K562 treated with DMSO at 1 percent for 24 hours (cell line): ENCODE measurements around the gene PSTK. TPM values are rescaled to one million over a fixed set of nuclear protein-coding genes. Genes with fewer than 3 reads are reported as not detected.

Experiments used
- total RNA-seq: library from RNA; unstranded; fragments of 300-600 nt; gene quantifications from 2 replicates; pipeline ENCODE4 v1.2.3, GENCODE V29; 2022; ENCODE audit warnings: low read depth; ENCODE audit not compliant: insufficient read depth

The PSTK gene
- total RNA-seq, result 8.4 and 10.3 TPM in 2 replicates

GRCh38 chr10:122980209-122981065 is at the start of gene PSTK:
Gene PSTK (plus strand): TSS chr10:122980401. CDS start chr10:122980480, 79 bp downstream.

GRCh38 chr10:122953902-122954730 is 26.1 kb upstream of the PSTK start, which contains the start of gene C10orf88:
Gene C10orf88 (minus strand): TSS chr10:122954227. CDS start chr10:122954178, 49 bp downstream.

GRCh38 chr10:123008355-123009104 is 28.3 kb downstream of the PSTK start, which contains the start of the genes ACADSB and IKZF5:
Gene ACADSB (plus strand): TSS chr10:123009006. CDS start chr10:123009030, 24 bp downstream.
Gene IKZF5 (minus strand): TSS chr10:123008795. CDS start chr10:122998625, 10,170 bp downstream.

Other genes starting within 250 kb of the PSTK start
- gene CUZD1, start 134.5 kb upstream of the PSTK start, total RNA-seq, result 0.28 and 0.66 TPM in 2 replicates
- 5.6 and 8.4 TPM in 2 replicates for gene FAM24B, start 100.8 kb upstream of the PSTK start, total RNA-seq
- gene FAM24A, start 69.8 kb upstream of the PSTK start, total RNA-seq, result not detected in 2 replicates
- 3.6 and 3.9 TPM in 2 replicates for gene C10orf88, start 26.2 kb upstream of the PSTK start, total RNA-seq
- gene IKZF5, start 28.4 kb downstream of the PSTK start, total RNA-seq, result 2.3 and 10.0 TPM in 2 replicates
- 1.7 and 2.7 TPM in 2 replicates for gene ACADSB, start 28.6 kb downstream of the PSTK start, total RNA-seq
- 57.1 and 57.2 TPM in 2 replicates for gene HMX3, start 155.6 kb downstream of the PSTK start, total RNA-seq
- gene HMX2, start 167.7 kb downstream of the PSTK start, total RNA-seq, result 0.90 and 1.5 TPM in 2 replicates
- gene BUB3, start 174.0 kb downstream of the PSTK start, total RNA-seq, result 171 and 189 TPM in 2 replicates